Measurements from ENCODE around the gene NCKAP5.

- TF ChIP-seq CTCF (IDR thresholded peaks at IDR 0.05; ENCODE audit: low read depth, low read length), result no peak
- no peak for TF ChIP-seq POLR2A (IDR thresholded peaks at IDR 0.05; ENCODE audit: extremely low read depth, insufficient read length)
- no peak for TF ChIP-seq MYC (IDR thresholded peaks at IDR 0.05; ENCODE audit: low read depth, low read length)
- TF ChIP-seq MAX (IDR thresholded peaks at IDR 0.05; ENCODE audit: low read depth, low read length), result no peak
Observed at GRCh38 chr2:133194777-133195335, 373.4 kb downstream of the NCKAP5 start.

All from NB4 (cell line).